ENCODE data around the gene POU3F2. TPM values are rescaled to one million over a fixed set of nuclear protein-coding genes. Genes with fewer than 3 reads are reported as not detected.
A peak's percentile ranks its signal among the peaks of the same experiment; 100 is the strongest.

The POU3F2 gene
- not detected for total RNA-seq (2013)
- not detected for polyA plus RNA-seq
- not detected in 2 replicates for polyA minus RNA-seq
- 0 to 3.3 (median 0.07) reads per million in 11 experiments for total RNA-seq

DNA sequence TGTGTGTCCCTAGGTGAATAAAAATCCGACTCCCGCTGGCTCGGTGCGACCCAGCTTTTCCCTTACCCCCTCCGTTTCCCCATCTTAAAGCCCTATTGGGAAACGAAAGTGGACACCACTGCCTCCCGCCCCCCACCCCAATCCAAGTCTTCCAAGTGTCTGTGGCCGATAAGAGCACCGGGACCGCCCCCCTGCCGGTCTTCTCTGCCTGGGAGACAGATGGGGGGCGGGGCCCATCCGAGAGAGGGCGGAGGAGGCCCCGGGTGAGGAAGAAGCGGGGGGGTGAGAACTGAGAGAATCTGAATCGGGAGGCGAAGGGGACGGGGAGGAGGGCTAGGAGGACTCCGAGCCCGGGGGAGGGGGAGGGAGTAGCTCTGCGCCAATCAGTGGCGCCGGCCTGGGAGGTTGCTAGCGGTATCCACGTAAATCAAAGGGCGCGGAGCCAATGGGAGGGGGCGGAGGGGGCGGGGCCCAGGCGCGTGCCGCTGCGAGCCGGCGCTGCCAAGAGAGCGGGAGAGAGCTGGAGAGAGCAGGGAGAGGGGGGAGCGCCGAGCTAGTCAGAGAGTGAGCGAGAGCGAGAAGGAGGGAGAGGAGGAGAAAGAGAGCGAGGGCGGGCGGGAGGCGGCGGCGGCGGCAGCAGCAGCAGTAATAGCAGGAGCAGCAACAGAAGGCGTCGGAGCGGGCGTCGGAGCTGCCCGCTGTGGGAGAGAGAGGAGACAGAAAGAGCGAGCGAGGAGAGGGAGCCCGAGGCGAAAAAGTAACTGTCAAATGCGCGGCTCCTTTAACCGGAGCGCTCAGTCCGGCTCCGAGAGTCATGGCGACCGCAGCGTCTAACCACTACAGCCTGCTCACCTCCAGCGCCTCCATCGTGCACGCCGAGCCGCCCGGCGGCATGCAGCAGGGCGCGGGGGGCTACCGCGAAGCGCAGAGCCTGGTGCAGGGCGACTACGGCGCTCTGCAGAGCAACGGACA lies at the start of gene POU3F2:
Gene POU3F2, plus strand, starts transcription at position 515 of the 972 bp plus-strand sequence. Its CDS starts 300 bp downstream, at position 815.
- Mint-ChIP-seq H3K27ac (peak within 1 kb of the TSS in 1 of 7 donors; percentile 42), H3K4me3 (peak within 1 kb of the TSS; percentile 89 to 98), H3K9me3 (peaks cover 0 to 36% (median 19%) of the 10 kb centered on the region in 7 donors), H3K36me3 (peaks cover 6 to 17% of the 10 kb centered on the region in 2 donors), H3K27me3 (ENCODE audit: low read depth in 3 of 3) (peaks cover 91 to 96% (median 93%) of the 10 kb centered on the region in 3 donors), H3K4me1 (peaks cover 39% of the 10 kb centered on the region)
- TF ChIP-seq CTCF (IDR thresholded peaks at IDR 0.05), result no peak
- peak within 1 kb of the TSS; percentile 96 for H3K4me2 ChIP-seq (replicated peaks; ENCODE audit: extremely low read depth, low read length, poor library complexity, severe bottlenecking)
- H3K27ac ChIP-seq (ENCODE audit: low read depth in 1 of 2, low read length in 2 of 2), result no peak within 1 kb of the TSS
- peaks cover 4 to 49% of the 10 kb centered on the region in 2 donors for H3K9me3 ChIP-seq (replicated peaks in 1 of 2; ENCODE audit: control insufficient read depth in 1 of 2, insufficient read depth in 1 of 2, low read length in 2 of 2)
- DNase-seq, result peak; percentile 36 to 58 (median 38)
- no peaks in the 10 kb centered on the region for H4K20me1 ChIP-seq (ENCODE audit: insufficient read depth, low read length)
- no peaks in the 10 kb centered on the region for H3K79me2 ChIP-seq (ENCODE audit: insufficient read depth, low read length)
- peak within 1 kb of the TSS; percentile 67 for H2AFZ ChIP-seq (ENCODE audit: insufficient read depth, low read depth, low read length, poor library complexity, severe bottlenecking)
- intact Hi-C loops (cut with micrococcal nuclease), result loop anchor here in 1 of 2 donors (5.0 kb wide), 1 partner anchor 1332 kb away; no protein-coding TSS in a partner anchor
- peaks cover 28 to 38% of the 10 kb centered on the region in 2 donors for H3K4me1 ChIP-seq (ENCODE audit: control insufficient read depth in 1 of 2, insufficient read depth in 2 of 2, low read length in 2 of 2)
- H3K4me3 ChIP-seq (replicated peaks in 1 of 3; ENCODE audit: low read depth in 2 of 3, low read length in 3 of 3), result peak within 1 kb of the TSS; percentile 47 to 76 (median 51)
- under 1% methylated on average over 69 of the region's 83 CpGs for WGBS (ENCODE audit: insufficient coverage)
- H3K27me3 ChIP-seq (ENCODE audit: control insufficient read depth in 2 of 2, insufficient read depth in 2 of 2, low read length in 2 of 2), result peaks cover 85 to 98% of the 10 kb centered on the region in 2 donors
- peak within 1 kb of the TSS; percentile 12 for H3K9ac ChIP-seq (ENCODE audit: insufficient read depth, low read length, poor library complexity, severe bottlenecking)
- no peaks in the 10 kb centered on the region for H3K36me3 ChIP-seq (replicated peaks in 1 of 2; ENCODE audit: control insufficient read depth in 1 of 2, insufficient read depth in 2 of 2, low read length in 2 of 2)

GRCh38 chr6:98787435-98787834 lies 46.9 kb upstream of the POU3F2 start:
- no peaks in the 10 kb centered on the region for H3K36me3 ChIP-seq (replicated peaks in 1 of 2; ENCODE audit: control insufficient read depth in 1 of 2, insufficient read depth in 2 of 2, low read length in 2 of 2)
- H4K20me1 ChIP-seq (ENCODE audit: insufficient read depth, low read length), result no peaks in the 10 kb centered on the region
- H3K9me3 Mint-ChIP-seq, result peaks cover 0 to 3% (median 0%) of the 10 kb centered on the region in 7 donors
- peaks cover 4 to 11% (median 8%) of the 10 kb centered on the region in 3 donors for H3K27me3 Mint-ChIP-seq (ENCODE audit: low read depth in 3 of 3)
- H3K4me1 Mint-ChIP-seq, result no peaks in the 10 kb centered on the region
- H3K79me2 ChIP-seq (ENCODE audit: insufficient read depth, low read length), result no peaks in the 10 kb centered on the region
- no peak overlapping the region for H3K4me2 ChIP-seq (replicated peaks; ENCODE audit: extremely low read depth, low read length, poor library complexity, severe bottlenecking)
- H3K27me3 ChIP-seq (ENCODE audit: control insufficient read depth in 2 of 2, insufficient read depth in 2 of 2, low read length in 2 of 2), result no peaks in the 10 kb centered on the region
- whole genome bisulfite sequencing (ENCODE audit: insufficient coverage), result 79% methylated on average over 6 of the region's 8 CpGs
- H3K36me3 Mint-ChIP-seq, result no peaks in the 10 kb centered on the region
- no peak overlapping the region for H2AFZ ChIP-seq (ENCODE audit: insufficient read depth, low read depth, low read length, poor library complexity, severe bottlenecking)
- TF ChIP-seq CTCF (IDR thresholded peaks at IDR 0.05), result no peak
- intact Hi-C loops (cut with micrococcal nuclease), result no loop called here
- no peak overlapping the region for H3K9ac ChIP-seq (ENCODE audit: insufficient read depth, low read length, poor library complexity, severe bottlenecking)
- no peak overlapping the region for H3K27ac Mint-ChIP-seq
- no peak for DNase-seq
- no peak overlapping the region for H3K27ac ChIP-seq (ENCODE audit: low read depth in 1 of 2, low read length in 2 of 2)
- no peaks in the 10 kb centered on the region for H3K9me3 ChIP-seq (replicated peaks in 1 of 2; ENCODE audit: control insufficient read depth in 1 of 2, insufficient read depth in 1 of 2, low read length in 2 of 2)
- H3K4me1 ChIP-seq (ENCODE audit: control insufficient read depth in 1 of 2, insufficient read depth in 2 of 2, low read length in 2 of 2), result no peaks in the 10 kb centered on the region
- no peak overlapping the region for H3K4me3 Mint-ChIP-seq
- no peak overlapping the region for H3K4me3 ChIP-seq (replicated peaks in 1 of 3; ENCODE audit: low read depth in 2 of 3, low read length in 3 of 3)

All from CD14-positive monocyte (primary cell).